Liver (tissue), 3 donors: ENCODE measurements around the gene TOP3A.

ENCODE experiments used
- EGR1 ChIP-seq, 2 donors: IDR thresholded peaks; 2 replicates each; pipeline ENCODE4 v1.6.1; 2016 to 2018; ENCODE audit warnings: antibody characterized with exemption in 2 of 2, low read depth in 2 of 2
- FOXA1 ChIP-seq: IDR thresholded peaks from 2 replicates; pipeline ENCODE4 v1.6.1; 2016; ENCODE audit warnings: antibody characterized with exemption
- GABPA ChIP-seq, 2 donors: IDR thresholded peaks in 1 of 2; conservative IDR thresholded peaks in 1 of 2; 2 replicates each; pipeline ENCODE4 v1.6.1; 2016; ENCODE audit warnings: antibody characterized with exemption in 2 of 2, mild to moderate bottlenecking in 1 of 2, moderate library complexity in 1 of 2
- HNF4A ChIP-seq, 2 donors: conservative IDR thresholded peaks; 2 replicates each; pipeline ENCODE4 v1.6.1; 2016; ENCODE audit warnings: antibody characterized with exemption in 2 of 2, mild to moderate bottlenecking in 2 of 2
- NR2F2 ChIP-seq: IDR thresholded peaks from 2 replicates; pipeline ENCODE4 v1.6.1; 2016; ENCODE audit warnings: antibody characterized with exemption
- RAD21 ChIP-seq, 2 donors: IDR thresholded peaks; 2 replicates each; pipeline ENCODE4 v1.6.1; 2016; ENCODE audit warnings: antibody characterized with exemption in 2 of 2, mild to moderate bottlenecking in 2 of 2
- RXRA ChIP-seq, 2 donors: IDR thresholded peaks; 2 replicates each; pipeline ENCODE4 v1.6.1; 2017 to 2018; ENCODE audit warnings: antibody characterized with exemption in 2 of 2, mild to moderate bottlenecking in 1 of 2
- SP1 ChIP-seq: IDR thresholded peaks from 2 replicates; pipeline ENCODE4 v1.6.1; 2018; ENCODE audit warnings: antibody characterized with exemption, mild to moderate bottlenecking
- TAF1 ChIP-seq: conservative IDR thresholded peaks from 2 replicates; pipeline ENCODE4 v1.6.1; 2016; ENCODE audit warnings: antibody characterized with exemption, mild to moderate bottlenecking
- YY1 ChIP-seq: IDR thresholded peaks from 2 replicates; pipeline ENCODE4 v1.6.1; 2016; ENCODE audit warnings: antibody characterized with exemption, mild to moderate bottlenecking
- TF ChIP-seq, protein P1 (sequence below): IDR thresholded peaks from 2 replicates; pipeline ENCODE4 v1.6.1; 2016; ENCODE audit warnings: antibody characterized with exemption
- TF ChIP-seq, protein P2 (sequence below): fragments of 150-350 bp; IDR thresholded peaks from 2 replicates; pipeline ENCODE4 v1.5.1; 2017; ENCODE audit warnings: improper control_type of control experiment, low read depth, low read length; ENCODE audit not compliant: missing input control
- TF ChIP-seq, protein P3 (sequence below): IDR thresholded peaks from 2 replicates; pipeline ENCODE4 v1.6.1; 2016; ENCODE audit warnings: antibody characterized with exemption, mild to moderate bottlenecking
- TF ChIP-seq, protein P4 (sequence below): IDR thresholded peaks from 2 replicates; pipeline ENCODE4 v1.6.1; 2016; ENCODE audit warnings: antibody characterized with exemption
- donor health status: healthy.
- donor health status: healthy.

DNA sequence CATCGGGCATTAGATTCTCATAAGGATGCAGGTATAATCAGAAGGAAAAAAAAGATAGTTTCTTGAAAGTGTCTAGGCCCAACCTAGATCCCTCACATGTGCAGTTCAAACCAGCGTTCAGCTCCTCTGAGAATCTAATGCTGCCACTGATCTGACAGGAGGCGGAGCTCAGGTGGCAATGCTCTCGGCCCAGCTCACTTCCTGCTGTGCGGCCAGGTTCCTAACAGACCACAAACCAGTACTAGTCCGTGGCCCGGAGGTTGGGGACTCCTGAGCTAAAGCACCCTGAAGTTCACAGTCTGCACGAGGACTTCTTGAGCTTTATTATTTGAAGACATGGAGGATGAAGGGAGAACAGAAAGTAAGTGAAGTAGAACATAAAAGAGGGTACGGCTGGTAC is 17.1 kb upstream of the TOP3A start:
- TF ChIP-seq, protein P1, sequence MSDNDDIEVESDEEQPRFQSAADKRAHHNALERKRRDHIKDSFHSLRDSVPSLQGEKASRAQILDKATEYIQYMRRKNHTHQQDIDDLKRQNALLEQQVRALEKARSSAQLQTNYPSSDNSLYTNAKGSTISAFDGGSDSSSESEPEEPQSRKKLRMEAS, result no peak
- TF ChIP-seq, protein P2, sequence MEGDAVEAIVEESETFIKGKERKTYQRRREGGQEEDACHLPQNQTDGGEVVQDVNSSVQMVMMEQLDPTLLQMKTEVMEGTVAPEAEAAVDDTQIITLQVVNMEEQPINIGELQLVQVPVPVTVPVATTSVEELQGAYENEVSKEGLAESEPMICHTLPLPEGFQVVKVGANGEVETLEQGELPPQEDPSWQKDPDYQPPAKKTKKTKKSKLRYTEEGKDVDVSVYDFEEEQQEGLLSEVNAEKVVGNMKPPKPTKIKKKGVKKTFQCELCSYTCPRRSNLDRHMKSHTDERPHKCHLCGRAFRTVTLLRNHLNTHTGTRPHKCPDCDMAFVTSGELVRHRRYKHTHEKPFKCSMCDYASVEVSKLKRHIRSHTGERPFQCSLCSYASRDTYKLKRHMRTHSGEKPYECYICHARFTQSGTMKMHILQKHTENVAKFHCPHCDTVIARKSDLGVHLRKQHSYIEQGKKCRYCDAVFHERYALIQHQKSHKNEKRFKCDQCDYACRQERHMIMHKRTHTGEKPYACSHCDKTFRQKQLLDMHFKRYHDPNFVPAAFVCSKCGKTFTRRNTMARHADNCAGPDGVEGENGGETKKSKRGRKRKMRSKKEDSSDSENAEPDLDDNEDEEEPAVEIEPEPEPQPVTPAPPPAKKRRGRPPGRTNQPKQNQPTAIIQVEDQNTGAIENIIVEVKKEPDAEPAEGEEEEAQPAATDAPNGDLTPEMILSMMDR, result no peak
- TF ChIP-seq EGR1 (IDR thresholded peaks at IDR 0.05; ENCODE audit: low read depth in 2 of 2) (no peak), SP1 (no peak), YY1 (no peak), GABPA (IDR thresholded peaks at IDR 0.05 in 1 of 2, conservative IDR thresholded peaks at IDR 0.05 in 1 of 2) (no peak), RAD21 (IDR thresholded peaks at IDR 0.05) (no peak), TAF1 (no peak), HNF4A (conservative IDR thresholded peaks at IDR 0.05) (no peak), NR2F2 (no peak), FOXA1 (no peak), RXRA (IDR thresholded peaks at IDR 0.05) (no peak)
- TF ChIP-seq, protein P3, sequence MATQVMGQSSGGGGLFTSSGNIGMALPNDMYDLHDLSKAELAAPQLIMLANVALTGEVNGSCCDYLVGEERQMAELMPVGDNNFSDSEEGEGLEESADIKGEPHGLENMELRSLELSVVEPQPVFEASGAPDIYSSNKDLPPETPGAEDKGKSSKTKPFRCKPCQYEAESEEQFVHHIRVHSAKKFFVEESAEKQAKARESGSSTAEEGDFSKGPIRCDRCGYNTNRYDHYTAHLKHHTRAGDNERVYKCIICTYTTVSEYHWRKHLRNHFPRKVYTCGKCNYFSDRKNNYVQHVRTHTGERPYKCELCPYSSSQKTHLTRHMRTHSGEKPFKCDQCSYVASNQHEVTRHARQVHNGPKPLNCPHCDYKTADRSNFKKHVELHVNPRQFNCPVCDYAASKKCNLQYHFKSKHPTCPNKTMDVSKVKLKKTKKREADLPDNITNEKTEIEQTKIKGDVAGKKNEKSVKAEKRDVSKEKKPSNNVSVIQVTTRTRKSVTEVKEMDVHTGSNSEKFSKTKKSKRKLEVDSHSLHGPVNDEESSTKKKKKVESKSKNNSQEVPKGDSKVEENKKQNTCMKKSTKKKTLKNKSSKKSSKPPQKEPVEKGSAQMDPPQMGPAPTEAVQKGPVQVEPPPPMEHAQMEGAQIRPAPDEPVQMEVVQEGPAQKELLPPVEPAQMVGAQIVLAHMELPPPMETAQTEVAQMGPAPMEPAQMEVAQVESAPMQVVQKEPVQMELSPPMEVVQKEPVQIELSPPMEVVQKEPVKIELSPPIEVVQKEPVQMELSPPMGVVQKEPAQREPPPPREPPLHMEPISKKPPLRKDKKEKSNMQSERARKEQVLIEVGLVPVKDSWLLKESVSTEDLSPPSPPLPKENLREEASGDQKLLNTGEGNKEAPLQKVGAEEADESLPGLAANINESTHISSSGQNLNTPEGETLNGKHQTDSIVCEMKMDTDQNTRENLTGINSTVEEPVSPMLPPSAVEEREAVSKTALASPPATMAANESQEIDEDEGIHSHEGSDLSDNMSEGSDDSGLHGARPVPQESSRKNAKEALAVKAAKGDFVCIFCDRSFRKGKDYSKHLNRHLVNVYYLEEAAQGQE, result no peak
- TF ChIP-seq, protein P4, sequence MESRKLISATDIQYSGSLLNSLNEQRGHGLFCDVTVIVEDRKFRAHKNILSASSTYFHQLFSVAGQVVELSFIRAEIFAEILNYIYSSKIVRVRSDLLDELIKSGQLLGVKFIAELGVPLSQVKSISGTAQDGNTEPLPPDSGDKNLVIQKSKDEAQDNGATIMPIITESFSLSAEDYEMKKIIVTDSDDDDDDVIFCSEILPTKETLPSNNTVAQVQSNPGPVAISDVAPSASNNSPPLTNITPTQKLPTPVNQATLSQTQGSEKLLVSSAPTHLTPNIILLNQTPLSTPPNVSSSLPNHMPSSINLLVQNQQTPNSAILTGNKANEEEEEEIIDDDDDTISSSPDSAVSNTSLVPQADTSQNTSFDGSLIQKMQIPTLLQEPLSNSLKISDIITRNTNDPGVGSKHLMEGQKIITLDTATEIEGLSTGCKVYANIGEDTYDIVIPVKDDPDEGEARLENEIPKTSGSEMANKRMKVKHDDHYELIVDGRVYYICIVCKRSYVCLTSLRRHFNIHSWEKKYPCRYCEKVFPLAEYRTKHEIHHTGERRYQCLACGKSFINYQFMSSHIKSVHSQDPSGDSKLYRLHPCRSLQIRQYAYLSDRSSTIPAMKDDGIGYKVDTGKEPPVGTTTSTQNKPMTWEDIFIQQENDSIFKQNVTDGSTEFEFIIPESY, result no peak
